Astrocyte (in vitro differentiated cells and primary cell): ENCODE measurements around the gene RNF26.

Experiments used
- EZH2 ChIP-seq: IDR thresholded peaks from 2 replicates; pipeline ENCODE4 v1.6.1; 2012; ENCODE audit warnings: mild to moderate bottlenecking, low read length, inconsistent platforms; ENCODE audit not compliant: insufficient read depth
- TF ChIP-seq, protein P1 (sequence below): IDR thresholded peaks from 2 replicates; pipeline ENCODE4 v1.5.1; 2011; ENCODE audit warnings: low read depth, mild to moderate bottlenecking, inconsistent platforms, low read length, moderate library complexity; ENCODE audit not compliant: insufficient read depth

DNA sequence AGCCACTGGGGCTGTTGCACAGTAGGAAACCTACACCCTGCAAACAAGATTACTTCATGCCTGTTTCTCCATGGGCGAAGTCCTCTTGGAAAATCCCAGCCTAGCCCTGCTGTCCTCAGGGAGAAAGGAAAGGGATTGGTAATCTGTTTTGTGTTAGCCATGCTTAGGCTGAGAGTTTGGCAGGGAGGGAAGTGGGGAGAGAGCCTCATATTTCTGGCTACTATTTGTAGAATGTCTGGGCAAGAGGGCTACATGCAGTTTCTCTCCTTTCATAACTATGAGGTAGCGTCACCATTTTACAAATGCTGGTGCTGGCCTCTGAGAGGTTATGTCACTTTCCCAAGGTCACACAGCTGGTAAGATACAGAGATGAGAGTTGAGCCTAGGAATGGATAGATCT, 12.9 kb downstream of the RNF26 start:
- TF ChIP-seq, protein P1, sequence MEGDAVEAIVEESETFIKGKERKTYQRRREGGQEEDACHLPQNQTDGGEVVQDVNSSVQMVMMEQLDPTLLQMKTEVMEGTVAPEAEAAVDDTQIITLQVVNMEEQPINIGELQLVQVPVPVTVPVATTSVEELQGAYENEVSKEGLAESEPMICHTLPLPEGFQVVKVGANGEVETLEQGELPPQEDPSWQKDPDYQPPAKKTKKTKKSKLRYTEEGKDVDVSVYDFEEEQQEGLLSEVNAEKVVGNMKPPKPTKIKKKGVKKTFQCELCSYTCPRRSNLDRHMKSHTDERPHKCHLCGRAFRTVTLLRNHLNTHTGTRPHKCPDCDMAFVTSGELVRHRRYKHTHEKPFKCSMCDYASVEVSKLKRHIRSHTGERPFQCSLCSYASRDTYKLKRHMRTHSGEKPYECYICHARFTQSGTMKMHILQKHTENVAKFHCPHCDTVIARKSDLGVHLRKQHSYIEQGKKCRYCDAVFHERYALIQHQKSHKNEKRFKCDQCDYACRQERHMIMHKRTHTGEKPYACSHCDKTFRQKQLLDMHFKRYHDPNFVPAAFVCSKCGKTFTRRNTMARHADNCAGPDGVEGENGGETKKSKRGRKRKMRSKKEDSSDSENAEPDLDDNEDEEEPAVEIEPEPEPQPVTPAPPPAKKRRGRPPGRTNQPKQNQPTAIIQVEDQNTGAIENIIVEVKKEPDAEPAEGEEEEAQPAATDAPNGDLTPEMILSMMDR, result no peak
- no peak for TF ChIP-seq EZH2
